MCF 10A (cell line): ENCODE results near the gene OLA1. TPM values are rescaled to one million over a fixed set of nuclear protein-coding genes. Genes with fewer than 3 reads are reported as not detected.
A peak's percentile ranks its signal among the peaks of the same experiment; 100 is the strongest.

Experiments
- BruUV-seq: library from RNA; stranded (reverse); fragments of 400-500 nt; replicated peaks from 2 replicates; lab custom pipeline; 2021; lab: Mats Ljungman, UMichigan
- CTCF ChIA-PET: fragments of 300-600 bp; sonication (Branson Sonifier 250); formaldehyde crosslinking; extraction: SDS; loops from one replicate; lab custom pipeline; 2021; ENCODE audit warnings: antibody characterized with exemption, inconsistent platforms; lab: Yijun Ruan, JAX
- POLR2A ChIA-PET: fragments of 300-600, 350-650 bp; sonication (Branson Sonifier 250); formaldehyde crosslinking; extraction: SDS; loops from one replicate; lab custom pipeline; 2020; ENCODE audit warnings: antibody characterized with exemption, inconsistent platforms; lab: Yijun Ruan, JAX
- DNase-seq: peaks from one replicate; pipeline ENCODE4 v3.0.0-alpha.2; 2018; ENCODE audit not compliant: unreplicated experiment
- H3K27ac Mint-ChIP-seq: one replicate; pipeline ENCODE4 v1.8.0; 2022; ENCODE audit warnings: mild to moderate bottlenecking, low read depth, mixed read lengths; ENCODE audit not compliant: unreplicated experiment
- H3K27me3 Mint-ChIP-seq: one replicate; pipeline ENCODE4 v1.8.0; 2022; ENCODE audit warnings: mixed read lengths; ENCODE audit not compliant: insufficient read depth, unreplicated experiment
- H3K36me3 Mint-ChIP-seq: one replicate; pipeline ENCODE4 v1.8.0; 2022; ENCODE audit warnings: mild to moderate bottlenecking, moderate library complexity, mixed read lengths; ENCODE audit not compliant: insufficient read depth, unreplicated experiment
- H3K4me1 Mint-ChIP-seq: one replicate; pipeline ENCODE4 v1.8.0; 2022; ENCODE audit warnings: mixed read lengths; ENCODE audit not compliant: insufficient read depth, unreplicated experiment
- H3K4me3 Mint-ChIP-seq: one replicate; pipeline ENCODE4 v1.8.0; 2022; ENCODE audit warnings: mild to moderate bottlenecking, moderate library complexity, mixed read lengths; ENCODE audit not compliant: unreplicated experiment
- H3K9me3 Mint-ChIP-seq: one replicate; pipeline ENCODE4 v1.8.0; 2022; ENCODE audit warnings: mixed read lengths; ENCODE audit not compliant: unreplicated experiment
- CTCF ChIP-seq: fragments of 200-600 bp; IDR thresholded peaks from one replicate; pipeline ENCODE4 v1.8.0; 2022; ENCODE audit warnings: antibody characterized with exemption, mild to moderate bottlenecking; ENCODE audit not compliant: unreplicated experiment
- intact Hi-C: fragments of 100-400 bp; cut with micrococcal nuclease; formaldehyde crosslinking; loops from 2 replicates; pipeline ENCODE4 v1.14.1; 2022
- total RNA-seq: library from RNA; stranded (reverse); gene quantifications from 2 replicates; pipeline ENCODE4 v1.2.3, GENCODE V29; 2022

Gene OLA1
- total RNA-seq, 1 experiment from 2014 or later, result 224 TPM

DNA sequence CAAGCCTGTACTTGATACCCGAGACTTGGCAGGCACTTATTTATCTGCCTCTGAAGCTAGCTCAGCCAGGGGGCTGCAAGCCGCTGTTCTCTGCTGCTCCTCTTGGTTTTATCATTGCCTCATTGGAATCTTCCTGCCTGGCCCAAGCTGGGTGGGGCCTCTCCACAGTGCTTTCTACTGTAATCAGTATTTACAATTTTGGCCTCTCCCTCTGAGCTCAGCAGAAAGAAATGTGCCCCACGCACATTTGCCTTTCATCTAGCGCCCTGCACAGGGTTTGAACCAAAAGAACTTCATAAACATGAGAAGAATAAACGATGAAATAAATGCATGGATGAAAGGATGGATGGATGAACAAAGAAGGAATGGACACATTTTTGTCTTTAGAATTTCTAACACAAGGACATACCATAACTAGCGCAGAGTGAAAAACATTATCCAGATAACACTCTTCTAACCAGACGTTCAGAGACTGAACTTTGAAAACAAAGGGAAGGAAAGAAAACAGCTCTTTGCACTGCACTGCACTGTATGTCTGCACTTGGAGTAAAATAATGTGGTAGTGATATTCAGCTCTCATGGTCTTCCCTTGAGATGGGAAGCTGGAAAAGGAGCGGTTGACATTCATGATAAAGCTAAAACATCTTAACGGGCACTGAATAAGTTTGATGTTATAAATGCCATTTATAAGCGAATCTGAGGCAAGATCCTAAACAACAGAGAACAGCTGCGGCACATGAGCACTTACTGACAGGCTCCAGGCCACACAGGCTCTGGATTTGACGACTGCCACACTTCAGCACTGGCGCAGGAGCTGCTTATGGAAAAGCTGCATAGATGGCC, 196.4 kb downstream of the OLA1 start:
- POLR2A ChIA-PET, result interaction anchor here (0.5 to 3.1 kb wide), 17 partner anchors 9 to 477 kb away, joined by 3 to 23 read pairs (median 4); partner anchors contain the start of gene SP3
- peak; percentile 39 for DNase-seq
- Mint-ChIP-seq H3K4me3 (no peak overlapping the region), H3K27me3 (no peaks in the 10 kb centered on the region), H3K27ac (peak overlapping the region; percentile 55), H3K9me3 (no peaks in the 10 kb centered on the region), H3K36me3 (no peaks in the 10 kb centered on the region), H3K4me1 (peaks cover 23% of the 10 kb centered on the region)
- CTCF ChIA-PET, result interaction anchor here (0.6 to 2.3 kb wide), 13 partner anchors 9 to 651 kb away, joined by 3 to 11 read pairs (median 7); no protein-coding TSS in a partner anchor
- no peak for TF ChIP-seq CTCF
- intact Hi-C loops, result no loop called here
- no TSS peak for BruUV-seq

DNA sequence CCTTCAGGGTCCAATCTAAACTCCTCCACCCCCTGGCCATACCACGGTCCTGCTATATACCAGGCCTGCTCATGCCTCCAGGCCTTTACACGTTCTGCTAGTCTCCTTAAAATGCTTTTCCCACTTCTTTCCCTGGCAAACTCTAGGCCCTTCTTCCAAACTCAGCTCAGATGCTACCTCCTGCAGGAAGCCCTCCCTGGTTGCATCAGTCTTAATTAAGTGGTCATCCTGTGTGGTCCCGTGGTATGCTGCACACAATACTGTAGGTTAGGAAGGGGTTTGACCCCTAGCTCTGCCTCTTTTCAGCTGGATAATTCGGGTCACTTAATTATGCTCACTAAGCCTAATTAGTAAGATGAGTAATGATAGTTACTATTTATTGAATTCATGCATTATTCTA, 197.3 kb downstream of the OLA1 start:
- no peak for TF ChIP-seq CTCF
- Mint-ChIP-seq H3K9me3 (no peaks in the 10 kb centered on the region), H3K4me1 (peaks cover 23% of the 10 kb centered on the region), H3K27me3 (no peaks in the 10 kb centered on the region), H3K27ac (peak overlapping the region; percentile 55), H3K36me3 (no peaks in the 10 kb centered on the region), H3K4me3 (no peak overlapping the region)
- intact Hi-C loops, result no loop called here
- CTCF ChIA-PET, result interaction anchor here (0.6 to 2.3 kb wide), 10 partner anchors 8 to 90 kb away, joined by 3 to 11 read pairs (median 7); no protein-coding TSS in a partner anchor
- DNase-seq, result no peak
- BruUV-seq, result no TSS peak
- POLR2A ChIA-PET, result interaction anchor here (0.6 to 3.1 kb wide), 12 partner anchors 10 to 461 kb away, joined by 3 to 23 read pairs (median 5); partner anchors contain the start of gene SP3

DNA sequence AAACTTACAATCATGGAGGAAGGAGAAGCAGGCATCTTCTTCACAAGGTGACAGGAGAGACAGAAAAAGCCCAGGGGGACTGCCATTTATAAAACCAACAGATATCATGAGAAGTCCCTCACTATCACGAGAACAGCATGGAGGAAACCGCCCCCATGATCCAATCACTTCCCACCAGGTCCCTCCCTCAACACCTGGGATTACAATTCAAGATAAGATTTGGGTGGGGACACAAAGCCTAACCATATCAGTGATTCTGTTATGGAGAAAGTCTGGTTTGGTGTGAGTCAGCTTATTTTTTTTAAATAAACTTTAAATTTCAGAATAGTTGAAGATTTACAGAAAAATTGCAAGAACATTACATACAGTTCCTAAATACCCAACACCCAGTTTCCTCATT, 198.4 kb downstream of the OLA1 start:
- Mint-ChIP-seq H3K9me3 (no peaks in the 10 kb centered on the region), H3K4me1 (peaks cover 23% of the 10 kb centered on the region), H3K27me3 (no peaks in the 10 kb centered on the region), H3K36me3 (no peaks in the 10 kb centered on the region), H3K4me3 (no peak overlapping the region), H3K27ac (no peak overlapping the region)
- ChIA-PET CTCF (interaction anchor here (1.3 kb wide), 1 partner anchor 14 kb away, joined by 4 read pairs; no protein-coding TSS in a partner anchor), POLR2A (interaction anchor here (0.7 to 3.1 kb wide), 4 partner anchors 11 to 91 kb away, joined by 3 to 23 read pairs (median 7); no protein-coding TSS in a partner anchor)
- BruUV-seq, result no TSS peak
- no peak for DNase-seq
- no peak for TF ChIP-seq CTCF
- intact Hi-C loops, result loop anchor here (10.0 kb wide), 1 partner anchor 645 kb away; no protein-coding TSS in a partner anchor

GRCh38 chr2:174048243-174048642, 200.1 kb downstream of the OLA1 start:
- intact Hi-C loops, result loop anchor here (10.0 kb wide), 1 partner anchor 643 kb away; no protein-coding TSS in a partner anchor
- no peak for TF ChIP-seq CTCF
- DNase-seq, result no peak
- no peaks in the 10 kb centered on the region for H3K27me3 Mint-ChIP-seq
- BruUV-seq, result no TSS peak
- H3K4me3 Mint-ChIP-seq, result no peak overlapping the region
- no peak overlapping the region for H3K27ac Mint-ChIP-seq
- ChIA-PET POLR2A (no interaction called here), CTCF (interaction anchor here (0.9 kb wide), 1 partner anchor 13 kb away, joined by 3 read pairs; no protein-coding TSS in a partner anchor)
- H3K9me3 Mint-ChIP-seq, result no peaks in the 10 kb centered on the region
- H3K4me1 Mint-ChIP-seq, result peaks cover 17% of the 10 kb centered on the region
- peaks cover 5% of the 10 kb centered on the region for H3K36me3 Mint-ChIP-seq
